K562 (cell line): ENCODE results near the gene EFNA2. TPM values are rescaled to one million over a fixed set of nuclear protein-coding genes. Genes with fewer than 3 reads are reported as not detected.

Source experiments
- BRCA1 ChIP-seq, 2 experiments: fragments of 450-650 bp in 1 of 2; sonication (generic) in 1 of 2; formaldehyde crosslinking in 1 of 2; IDR thresholded peaks; 2 replicates each; pipeline versions ENCODE4 v1.5.0 to v1.6.1; 2017 to 2020; ENCODE audit warnings: mild to moderate bottlenecking in 1 of 2, missing genetic modification reagents in 1 of 2
- BRD9 ChIP-seq: fragments of 450-650 bp; IDR thresholded peaks from 2 replicates; pipeline ENCODE4 v1.6.1; 2018; ENCODE audit warnings: low read depth; ENCODE audit not compliant: partially characterized antibody
- CEBPG ChIP-seq, 3 experiments: fragments of 200-800 bp in 1 of 3; sonication (Bioruptor generic) in 1 of 3; sonication (generic) in 1 of 3; formaldehyde crosslinking in 1 of 3; IDR thresholded peaks in 2 of 3; conservative IDR thresholded peaks in 1 of 3; 2 replicates each; pipeline versions ENCODE4 v1.6.1 to v1.8.0; 2016 to 2022; ENCODE audit warnings: missing compliant biosample characterization in 2 of 3, missing genetic modification characterization in 2 of 3, mild to moderate bottlenecking in 1 of 3, missing genetic modification reagents in 1 of 3
- EP400 ChIP-seq: fragments of 450-650 bp; IDR thresholded peaks from 2 replicates; pipeline ENCODE4 v1.6.1; 2017; ENCODE audit warnings: antibody characterized with exemption, mild to moderate bottlenecking, moderate library complexity
- ETS2 ChIP-seq: IDR thresholded peaks from 2 replicates; pipeline ENCODE4 v1.6.1; 2016; ENCODE audit warnings: borderline replicate concordance, missing genetic modification characterization, mild to moderate bottlenecking, moderate library complexity, missing compliant biosample characterization; ENCODE audit not compliant: poor library complexity, severe bottlenecking
- GABPB1 ChIP-seq: sonication (generic); formaldehyde crosslinking; IDR thresholded peaks from 2 replicates; pipeline ENCODE4 v1.8.0; 2022; ENCODE audit warnings: mild to moderate bottlenecking, missing genetic modification reagents
- GTF2A2 ChIP-seq: IDR thresholded peaks from 2 replicates; pipeline ENCODE4 v1.6.1; 2016; ENCODE audit warnings: mild to moderate bottlenecking, missing genetic modification characterization, missing compliant biosample characterization
- KLF1 ChIP-seq: fragments of 450-650 bp; IDR thresholded peaks from 2 replicates; pipeline ENCODE4 v1.6.1; 2016; ENCODE audit warnings: missing genetic modification characterization, missing compliant biosample characterization
- MYC ChIP-seq, 2 experiments: fragments of 250-450 bp in 1 of 2; sonication (Bioruptor Pico) in 1 of 2; IDR thresholded peaks; 2 replicates each; pipeline versions ENCODE4 v1.5.1 to v1.6.1; 2012 to 2021; ENCODE audit warnings: low read depth in 2 of 2, borderline replicate concordance in 1 of 2, improper control_type of control experiment in 1 of 2, low read length in 1 of 2, mild to moderate bottlenecking in 1 of 2, moderate library complexity in 1 of 2
- NUFIP1 ChIP-seq: fragments of 450-650 bp; IDR thresholded peaks from 2 replicates; pipeline ENCODE4 v1.6.1; 2018; ENCODE audit not compliant: partially characterized antibody
- TEAD1 ChIP-seq, 2 experiments: fragments of 450-650 bp in 1 of 2; sonication (generic) in 1 of 2; formaldehyde crosslinking; IDR thresholded peaks; 2 replicates each; pipeline versions ENCODE4 v1.4.0 to v1.8.0; 2020 to 2022; ENCODE audit warnings: mild to moderate bottlenecking in 2 of 2, missing genetic modification reagents in 1 of 2
- ZNF507 ChIP-seq: conservative IDR thresholded peaks from 2 replicates; pipeline ENCODE4 v1.6.1; 2017; ENCODE audit warnings: missing genetic modification characterization, missing compliant biosample characterization
- polyA plus RNA-seq, 8 experiments: library from polyadenylated mRNA; depleted of rRNA in 4 of 8; stranded (reverse) in 5 of 8; unstranded in 3 of 8; fragments of >200 nt; fragmentation: Nextera tagmentation in 2 of 8; fragmentation: Illumina TruSeq in 1 of 8; extraction: Ambion mirVana in 2 of 8; extraction: Trizol in 1 of 8; gene quantifications; 2 replicates each; pipeline versions ENCODE4 v1.2.1 to v1.2.3, GENCODE V29; 2011 to 2014; ENCODE audit warnings: inconsistent platforms in 1 of 8, missing spikeins in 1 of 8
- total RNA-seq, 7 experiments: library from RNA; depleted of rRNA in 6 of 7; stranded (reverse); fragments of >200 nt in 6 of 7; fragmentation: Illumina TruSeq in 2 of 7; extraction: Trizol in 2 of 7; gene quantifications; 2 replicates each; pipeline versions ENCODE4 v1.2.1 to v1.2.3, GENCODE V29; 2011 to 2021; ENCODE audit warnings: low replicate concordance in 1 of 7
- TF ChIP-seq, protein P1 (sequence below): sonication (generic); formaldehyde crosslinking; IDR thresholded peaks from 2 replicates; pipeline ENCODE4 v1.8.1; 2023; ENCODE audit warnings: mild to moderate bottlenecking, missing genetic modification reagents
- TF ChIP-seq, protein P2 (sequence below): fragments of 250-450 bp; sonication (Bioruptor Pico); IDR thresholded peaks from 2 replicates; pipeline ENCODE4 v1.5.0; 2022; ENCODE audit warnings: mild to moderate bottlenecking
- TF ChIP-seq, protein P3 (sequence below): fragments of 200-800 bp; sonication (Bioruptor generic); IDR thresholded peaks from 2 replicates; pipeline ENCODE4 v1.6.1; 2017; ENCODE audit warnings: missing genetic modification characterization, missing compliant biosample characterization
- TF ChIP-seq, protein P4 (sequence below), 2 experiments: IDR thresholded peaks in 1 of 2; conservative IDR thresholded peaks in 1 of 2; 2 replicates each; pipeline ENCODE4 v1.6.1; 2016; ENCODE audit warnings: low read depth in 2 of 2, mild to moderate bottlenecking in 1 of 2, missing compliant biosample characterization in 1 of 2, missing genetic modification characterization in 1 of 2, moderate library complexity in 1 of 2

EFNA2 gene
- total and polyA plus RNA-seq, 9 of the 15 experiments (the other 6 are each of a cell fraction or from before 2014, with no cell fraction given), result 0.11 to 0.44 (median 0.15) TPM; not detected in 6

DNA sequence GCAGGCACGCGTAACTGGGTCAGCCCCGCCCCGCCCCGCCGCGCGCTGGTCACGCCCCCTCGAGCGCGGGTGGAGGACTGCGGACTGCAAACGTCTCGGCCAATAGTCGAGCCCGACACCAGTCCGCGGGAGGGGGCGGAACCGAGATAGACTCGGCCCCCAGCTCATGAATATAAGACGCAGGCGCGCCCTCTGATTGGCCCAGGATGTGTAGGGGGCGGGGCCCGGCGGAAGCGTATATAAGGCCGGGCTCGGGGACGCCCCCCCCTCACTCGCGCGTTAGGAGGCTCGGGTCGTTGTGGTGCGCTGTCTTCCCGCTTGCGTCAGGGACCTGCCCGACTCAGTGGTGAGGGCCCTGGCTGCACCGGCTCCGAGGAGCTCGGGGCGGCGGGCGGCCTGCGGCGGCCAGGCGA is 16.6 kb upstream of the EFNA2 start, which contains the start of gene CIRBP (continued):
- TF ChIP-seq, protein P1, sequence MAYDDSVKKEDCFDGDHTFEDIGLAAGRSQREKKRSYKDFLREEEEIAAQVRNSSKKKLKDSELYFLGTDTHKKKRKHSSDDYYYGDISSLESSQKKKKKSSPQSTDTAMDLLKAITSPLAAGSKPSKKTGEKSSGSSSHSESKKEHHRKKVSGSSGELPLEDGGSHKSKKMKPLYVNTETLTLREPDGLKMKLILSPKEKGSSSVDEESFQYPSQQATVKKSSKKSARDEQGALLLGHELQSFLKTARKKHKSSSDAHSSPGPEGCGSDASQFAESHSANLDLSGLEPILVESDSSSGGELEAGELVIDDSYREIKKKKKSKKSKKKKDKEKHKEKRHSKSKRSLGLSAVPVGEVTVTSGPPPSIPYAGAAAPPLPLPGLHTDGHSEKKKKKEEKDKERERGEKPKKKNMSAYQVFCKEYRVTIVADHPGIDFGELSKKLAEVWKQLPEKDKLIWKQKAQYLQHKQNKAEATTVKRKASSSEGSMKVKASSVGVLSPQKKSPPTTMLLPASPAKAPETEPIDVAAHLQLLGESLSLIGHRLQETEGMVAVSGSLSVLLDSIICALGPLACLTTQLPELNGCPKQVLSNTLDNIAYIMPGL, result 0 out of 2 replicates have a peak, but pooled peaks have one; percentile 38
- TF ChIP-seq KLF1 (tag) (0 out of 2 replicates have a peak, but pooled peaks have one; percentile 39), BRD9 (no peak), GABPB1 (peak; percentile 57), ETS2 (tag) (no peak), EP400 (no peak), ZNF507 (no peak), CEBPG (CRISPR knock-in tag; IDR thresholded peaks at IDR 0.05) (0 out of 2 replicates have a peak, but pooled peaks have one; percentile 34), CEBPG (tag; conservative IDR thresholded peaks at IDR 0.05 in 1 of 2, IDR thresholded peaks at IDR 0.05 in 1 of 2) (no peak), BRCA1 (IDR thresholded peaks at IDR 0.05) (no peak), BRCA1 (CRISPR knock-in tag; IDR thresholded peaks at IDR 0.05) (no peak), MYC (IDR thresholded peaks at IDR 0.05; ENCODE audit: low read depth, low read length) (no peak), MYC (CRISPR knock-in tag; IDR thresholded peaks at IDR 0.05; ENCODE audit: borderline replicate concordance, low read depth) (no peak), NUFIP1 (no peak), TEAD1 (CRISPR knock-in tag; IDR thresholded peaks at IDR 0.05) (no peak; a peak in 1 of 4 replicates), GTF2A2 (tag) (peak; percentile 98)
- TF ChIP-seq, protein P2, sequence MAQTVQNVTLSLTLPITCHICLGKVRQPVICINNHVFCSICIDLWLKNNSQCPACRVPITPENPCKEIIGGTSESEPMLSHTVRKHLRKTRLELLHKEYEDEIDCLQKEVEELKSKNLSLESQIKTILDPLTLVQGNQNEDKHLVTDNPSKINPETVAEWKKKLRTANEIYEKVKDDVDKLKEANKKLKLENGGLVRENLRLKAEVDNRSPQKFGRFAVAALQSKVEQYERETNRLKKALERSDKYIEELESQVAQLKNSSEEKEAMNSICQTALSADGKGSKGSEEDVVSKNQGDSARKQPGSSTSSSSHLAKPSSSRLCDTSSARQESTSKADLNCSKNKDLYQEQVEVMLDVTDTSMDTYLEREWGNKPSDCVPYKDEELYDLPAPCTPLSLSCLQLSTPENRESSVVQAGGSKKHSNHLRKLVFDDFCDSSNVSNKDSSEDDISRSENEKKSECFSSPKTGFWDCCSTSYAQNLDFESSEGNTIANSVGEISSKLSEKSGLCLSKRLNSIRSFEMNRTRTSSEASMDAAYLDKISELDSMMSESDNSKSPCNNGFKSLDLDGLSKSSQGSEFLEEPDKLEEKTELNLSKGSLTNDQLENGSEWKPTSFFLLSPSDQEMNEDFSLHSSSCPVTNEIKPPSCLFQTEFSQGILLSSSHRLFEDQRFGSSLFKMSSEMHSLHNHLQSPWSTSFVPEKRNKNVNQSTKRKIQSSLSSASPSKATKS (CRISPR knock-in tag), result no peak
- TF ChIP-seq, protein P3, sequence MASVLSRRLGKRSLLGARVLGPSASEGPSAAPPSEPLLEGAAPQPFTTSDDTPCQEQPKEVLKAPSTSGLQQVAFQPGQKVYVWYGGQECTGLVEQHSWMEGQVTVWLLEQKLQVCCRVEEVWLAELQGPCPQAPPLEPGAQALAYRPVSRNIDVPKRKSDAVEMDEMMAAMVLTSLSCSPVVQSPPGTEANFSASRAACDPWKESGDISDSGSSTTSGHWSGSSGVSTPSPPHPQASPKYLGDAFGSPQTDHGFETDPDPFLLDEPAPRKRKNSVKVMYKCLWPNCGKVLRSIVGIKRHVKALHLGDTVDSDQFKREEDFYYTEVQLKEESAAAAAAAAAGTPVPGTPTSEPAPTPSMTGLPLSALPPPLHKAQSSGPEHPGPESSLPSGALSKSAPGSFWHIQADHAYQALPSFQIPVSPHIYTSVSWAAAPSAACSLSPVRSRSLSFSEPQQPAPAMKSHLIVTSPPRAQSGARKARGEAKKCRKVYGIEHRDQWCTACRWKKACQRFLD (CRISPR knock-in tag), result no peak
- TF ChIP-seq, protein P4, sequence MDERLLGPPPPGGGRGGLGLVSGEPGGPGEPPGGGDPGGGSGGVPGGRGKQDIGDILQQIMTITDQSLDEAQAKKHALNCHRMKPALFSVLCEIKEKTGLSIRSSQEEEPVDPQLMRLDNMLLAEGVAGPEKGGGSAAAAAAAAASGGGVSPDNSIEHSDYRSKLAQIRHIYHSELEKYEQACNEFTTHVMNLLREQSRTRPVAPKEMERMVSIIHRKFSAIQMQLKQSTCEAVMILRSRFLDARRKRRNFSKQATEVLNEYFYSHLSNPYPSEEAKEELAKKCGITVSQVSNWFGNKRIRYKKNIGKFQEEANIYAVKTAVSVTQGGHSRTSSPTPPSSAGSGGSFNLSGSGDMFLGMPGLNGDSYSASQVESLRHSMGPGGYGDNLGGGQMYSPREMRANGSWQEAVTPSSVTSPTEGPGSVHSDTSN (CRISPR knock-in tag; IDR thresholded peaks at IDR 0.05; ENCODE audit: low read depth), result no peak
- TF ChIP-seq, protein P4 (tag; conservative IDR thresholded peaks at IDR 0.05; ENCODE audit: low read depth), result no peak
